Measurements from ENCODE around the gene SCN4A. TPM values are rescaled to one million over a fixed set of nuclear protein-coding genes. Genes with fewer than 3 reads are reported as not detected.

The SCN4A gene
- total and polyA plus RNA-seq, 2 of the 13 experiments (the other 11 are each of a cell fraction or from before 2014, with no cell fraction given), result 0.02 to 0.03 TPM

DNA sequence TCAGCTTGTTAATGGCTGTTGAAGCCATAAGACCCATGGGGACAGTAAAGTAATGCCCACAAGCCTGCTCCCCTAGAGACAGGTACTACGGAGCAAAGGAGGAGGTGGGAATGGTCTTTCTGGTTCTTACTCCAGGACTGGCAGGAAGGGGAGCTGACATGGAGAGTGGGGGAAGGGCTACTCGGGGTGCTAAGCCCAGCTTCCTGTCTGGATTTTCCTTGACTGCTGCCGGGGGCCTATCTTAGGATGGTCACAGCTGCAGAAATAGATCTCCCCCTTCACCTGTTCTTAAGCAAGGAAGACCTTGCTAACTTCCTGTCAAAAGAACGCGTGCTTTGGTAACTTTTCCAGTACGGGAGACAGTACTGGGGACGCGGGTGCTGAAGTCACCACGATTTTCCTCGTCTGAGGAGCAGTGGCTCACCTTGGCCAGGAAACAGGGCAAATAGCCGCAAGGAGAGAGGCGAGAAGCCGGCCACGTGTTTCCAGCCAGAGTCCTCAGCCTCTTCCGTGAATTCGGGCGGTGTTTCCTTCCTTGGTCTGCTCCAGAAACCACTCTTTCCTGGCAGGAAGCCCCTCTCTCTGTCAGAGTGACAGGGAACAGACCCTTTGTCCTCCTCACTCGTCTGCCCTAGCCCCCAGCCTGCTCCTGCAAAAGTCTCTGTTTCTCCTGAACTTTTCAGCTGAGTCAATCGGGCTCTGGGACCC lies 24.8 kb upstream of the SCN4A start:
- peaks cover 47% of the 10 kb centered on the region for H3K4me1 ChIP-seq (ENCODE audit: insufficient read depth, low read length)
- no peak for ATAC-seq
- no peaks in the 10 kb centered on the region for H3K36me3 ChIP-seq (replicated peaks in 1 of 2; ENCODE audit: control insufficient read depth in 1 of 2, insufficient read depth in 2 of 2, low read length in 2 of 2)
- BruUV-seq (replicated peaks), result no TSS peak
- peak overlapping the region; percentile 92 for H3K4me2 ChIP-seq (ENCODE audit: low read depth, low read length)
- no peak overlapping the region for H3K9ac ChIP-seq (ENCODE audit: insufficient read depth, low read depth, low read length)
- no peak for FAIRE-seq
- TF ChIP-seq, protein P1, sequence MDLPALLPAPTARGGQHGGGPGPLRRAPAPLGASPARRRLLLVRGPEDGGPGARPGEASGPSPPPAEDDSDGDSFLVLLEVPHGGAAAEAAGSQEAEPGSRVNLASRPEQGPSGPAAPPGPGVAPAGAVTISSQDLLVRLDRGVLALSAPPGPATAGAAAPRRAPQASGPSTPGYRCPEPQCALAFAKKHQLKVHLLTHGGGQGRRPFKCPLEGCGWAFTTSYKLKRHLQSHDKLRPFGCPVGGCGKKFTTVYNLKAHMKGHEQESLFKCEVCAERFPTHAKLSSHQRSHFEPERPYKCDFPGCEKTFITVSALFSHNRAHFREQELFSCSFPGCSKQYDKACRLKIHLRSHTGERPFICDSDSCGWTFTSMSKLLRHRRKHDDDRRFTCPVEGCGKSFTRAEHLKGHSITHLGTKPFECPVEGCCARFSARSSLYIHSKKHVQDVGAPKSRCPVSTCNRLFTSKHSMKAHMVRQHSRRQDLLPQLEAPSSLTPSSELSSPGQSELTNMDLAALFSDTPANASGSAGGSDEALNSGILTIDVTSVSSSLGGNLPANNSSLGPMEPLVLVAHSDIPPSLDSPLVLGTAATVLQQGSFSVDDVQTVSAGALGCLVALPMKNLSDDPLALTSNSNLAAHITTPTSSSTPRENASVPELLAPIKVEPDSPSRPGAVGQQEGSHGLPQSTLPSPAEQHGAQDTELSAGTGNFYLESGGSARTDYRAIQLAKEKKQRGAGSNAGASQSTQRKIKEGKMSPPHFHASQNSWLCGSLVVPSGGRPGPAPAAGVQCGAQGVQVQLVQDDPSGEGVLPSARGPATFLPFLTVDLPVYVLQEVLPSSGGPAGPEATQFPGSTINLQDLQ (CRISPR knock-in tag; IDR thresholded peaks at IDR 0.05), result 0 out of 2 replicates have a peak, but pooled peaks have one; percentile 48
- TF ChIP-seq ZC3H13 (CRISPR knock-in tag; IDR thresholded peaks at IDR 0.05) (0 out of 2 replicates have a peak, but pooled peaks have one; percentile 29), MAF1 (CRISPR knock-in tag; IDR thresholded peaks at IDR 0.05; ENCODE audit: borderline replicate concordance) (no peak)
- 38% methylated on average over 19 of the region's 19 CpGs for WGBS (ENCODE audit: low lambda C conversion rate)
- no peaks in the 10 kb centered on the region for H3K79me2 ChIP-seq (ENCODE audit: insufficient read depth, low read length)
- no peak for DNase-seq (ENCODE audit: low spot score)
- no peaks in the 10 kb centered on the region for H3K9me3 ChIP-seq (ENCODE audit: low read length)
- peak overlapping the region; percentile 56 for H2AFZ ChIP-seq (ENCODE audit: low read length)
- peak overlapping the region in 2 of 3 experiments; percentile 67 to 87; a peak in 3 of 6 replicates for H3K4me3 ChIP-seq (replicated peaks in 1 of 3; ENCODE audit: insufficient read depth in 1 of 3, low read depth in 2 of 3, low read length in 3 of 3)
- no peak overlapping the region for H3K27ac ChIP-seq (ENCODE audit: extremely low read length, insufficient read depth, low read length)
- intact Hi-C loops (cut with micrococcal nuclease; ENCODE audit: unreplicated experiment) (no loop called here), in situ Hi-C loops (cut with HindIII; ENCODE audit: extremely low pct_ligation_motif_present, low pct_unique_long_range_greater_than_20kb) (no loop called here)
- H3K27me3 ChIP-seq (ENCODE audit: control insufficient read depth in 1 of 2, insufficient read depth in 2 of 2, low read length in 2 of 2), result peaks cover 12 to 40% of the 10 kb centered on the region in 2 experiments; a peak in 4 of 5 replicates
- ChIA-PET CTCF (ENCODE audit: low intra/inter-chr PET ratio, low total read pairs) (no interaction called here), POLR2A (no interaction called here)
- H4K20me1 ChIP-seq (ENCODE audit: insufficient read depth, low read length), result no peaks in the 10 kb centered on the region

All from HepG2 (cell line).